SH-SY5Y (cell line): ENCODE results near the gene TRMT44.

Experiments used
- GATA2 ChIP-seq: IDR thresholded peaks from 2 replicates; pipeline ENCODE4 v1.6.1; 2011; ENCODE audit warnings: mild to moderate bottlenecking, low read depth, low read length
- GATA3 ChIP-seq: IDR thresholded peaks from 2 replicates; pipeline ENCODE4 v1.6.1; 2011; ENCODE audit warnings: low read depth, mild to moderate bottlenecking, low read length, moderate library complexity

GRCh38 chr4:8516061-8516573 is 75.5 kb downstream of the TRMT44 start:
- no peak for TF ChIP-seq GATA3
- TF ChIP-seq GATA2: no peak
